Fibroblast of peridontal ligament (primary cell): Measurements from ENCODE around the gene CRYBA2.

Experiments used
- DNase-seq: peaks from one replicate; pipeline ENCODE4 v3.0.0-alpha.2; 2010; ENCODE audit errors: extremely low read depth

Gene CRYBA2, protein sequence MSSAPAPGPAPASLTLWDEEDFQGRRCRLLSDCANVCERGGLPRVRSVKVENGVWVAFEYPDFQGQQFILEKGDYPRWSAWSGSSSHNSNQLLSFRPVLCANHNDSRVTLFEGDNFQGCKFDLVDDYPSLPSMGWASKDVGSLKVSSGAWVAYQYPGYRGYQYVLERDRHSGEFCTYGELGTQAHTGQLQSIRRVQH

DNA sequence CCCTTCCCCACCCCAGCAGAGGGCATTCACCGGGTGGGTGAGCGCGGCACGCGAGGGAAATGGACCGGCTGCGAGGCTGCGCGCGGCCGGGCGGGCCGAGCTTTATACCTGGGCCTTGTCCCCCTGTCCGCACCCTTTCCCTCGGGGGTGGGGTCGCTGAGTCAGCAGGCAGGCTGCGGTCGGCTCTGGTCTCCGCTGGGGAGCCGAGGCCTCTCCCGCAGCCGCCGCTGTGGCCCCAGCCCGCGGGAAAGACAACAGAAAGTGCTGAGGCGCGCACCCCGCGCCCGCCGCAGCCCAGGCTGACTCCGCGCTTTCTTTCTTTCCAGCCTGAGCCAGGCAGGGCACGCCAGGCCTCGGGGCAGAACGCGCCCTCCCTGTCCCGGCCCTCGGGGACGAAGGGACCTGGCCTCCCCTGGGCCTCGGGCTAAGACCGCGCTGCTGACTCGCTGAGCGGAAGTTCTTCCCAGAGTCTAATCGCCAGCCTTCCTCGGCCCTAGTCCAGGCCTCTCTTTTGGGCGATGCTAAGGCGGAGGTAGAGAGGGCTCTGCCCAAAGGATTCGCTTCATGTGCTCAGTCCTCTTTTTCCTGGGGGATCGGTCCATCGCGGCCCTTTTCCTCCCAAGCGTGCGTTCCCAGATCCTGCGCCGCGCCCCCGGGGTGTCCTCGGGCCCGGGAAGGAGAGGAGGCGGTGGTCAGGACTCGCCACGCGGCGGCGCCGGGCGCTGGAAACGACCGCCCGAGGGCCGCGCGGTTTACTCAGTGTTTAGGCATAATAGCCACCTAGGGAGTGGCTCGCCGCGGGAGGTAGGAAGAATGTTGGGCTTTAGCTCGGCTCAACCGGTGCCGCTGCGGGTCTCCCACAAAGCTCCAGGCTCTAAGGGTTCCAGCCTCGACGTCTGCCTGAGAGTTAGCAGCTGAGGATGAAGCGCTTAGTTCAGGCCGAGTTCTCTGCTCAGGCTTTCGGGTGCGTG is at the start of gene CRYBA2:
TSS of gene CRYBA2 (minus strand) at position 78 of the 971 bp plus-strand sequence. CDS start 246 bp downstream, outside the sequence.
- peak; percentile 2 for DNase-seq

DNA sequence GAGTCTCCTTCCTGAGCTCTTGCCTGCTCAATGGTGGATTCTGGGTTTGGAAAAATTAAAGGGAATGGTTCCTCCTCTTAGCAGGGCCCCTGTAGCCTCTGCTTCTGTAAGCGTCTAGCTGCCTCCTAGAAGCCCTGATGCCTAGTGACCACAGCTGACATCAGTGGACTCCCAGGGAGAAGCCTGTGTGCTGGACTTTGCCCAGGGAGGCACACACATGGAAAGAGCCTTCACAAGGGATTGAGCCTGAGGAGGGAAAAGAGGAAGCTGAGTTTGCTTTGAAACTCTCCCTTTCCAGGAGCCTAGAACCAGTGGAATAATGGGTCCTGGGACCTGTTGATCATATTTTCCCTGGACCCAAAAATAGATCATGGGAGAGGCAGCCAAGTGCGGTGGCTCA is 49.5 kb upstream of the CRYBA2 start:
- no peak for DNase-seq

DNA sequence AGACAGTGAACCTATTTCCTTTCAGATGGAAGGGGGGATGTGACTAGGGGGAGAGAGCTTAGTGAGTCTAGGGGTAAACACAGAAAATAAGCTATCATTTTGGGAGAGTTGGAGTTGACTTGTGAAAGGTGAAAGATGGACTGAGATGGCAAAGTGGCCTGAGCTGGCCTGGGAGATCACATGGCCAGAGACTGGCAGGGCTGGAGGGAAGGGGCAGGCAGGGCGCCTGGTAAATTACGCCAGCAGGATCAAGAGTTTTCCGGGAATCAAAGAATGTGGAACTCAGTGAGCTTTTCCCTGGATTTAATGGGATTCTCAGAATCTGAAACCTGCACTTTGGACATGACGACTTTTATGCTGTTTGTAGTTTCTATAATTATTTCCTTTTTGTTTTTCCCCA is 48.9 kb upstream of the CRYBA2 start:
- DNase-seq = no peak

DNA sequence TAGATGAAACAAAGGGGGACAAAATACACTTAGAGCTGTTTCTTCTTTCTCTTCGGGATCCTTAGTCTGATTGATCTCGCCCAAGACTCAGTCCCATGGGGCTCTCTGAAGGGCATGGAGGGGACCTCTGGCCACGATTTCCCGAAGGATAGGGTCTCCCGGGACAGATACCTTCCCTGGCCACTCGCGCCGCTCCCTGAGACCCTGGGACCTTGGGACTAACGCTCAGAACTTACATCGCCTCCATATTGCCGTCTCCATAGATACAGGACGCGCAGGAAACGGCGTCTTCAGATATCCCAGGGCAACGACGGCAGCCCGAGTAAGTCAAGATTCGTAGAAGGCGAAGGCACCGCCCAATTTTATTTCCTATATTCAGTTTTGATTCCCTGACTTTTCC is 48.0 kb upstream of the CRYBA2 start, which contains the start of gene CFAP65:
TSS of gene CFAP65 (minus strand) at position 265 of the 400 bp plus-strand sequence. CDS start 2,468 bp downstream, outside the sequence.
- DNase-seq = peak; percentile 47

DNA sequence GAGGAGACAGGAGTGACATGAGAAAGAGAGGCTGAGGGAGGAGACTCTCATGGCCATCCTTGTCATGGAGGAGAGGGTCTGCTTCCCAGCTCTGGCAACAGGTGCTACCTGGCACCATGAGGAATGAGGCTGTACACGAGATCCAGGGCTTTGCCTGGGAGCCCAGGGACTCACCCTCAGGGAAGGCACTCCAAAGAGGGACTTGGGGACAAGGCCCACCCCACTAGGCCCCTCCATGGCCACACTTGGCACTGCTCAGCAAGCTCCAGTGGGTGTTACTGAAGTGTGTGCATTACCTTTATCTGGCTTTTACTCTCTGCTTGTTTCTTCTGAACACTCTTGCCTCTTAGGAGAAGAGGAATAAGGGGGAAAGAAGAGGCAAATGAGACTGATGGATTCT is 45.4 kb upstream of the CRYBA2 start:
- no peak for DNase-seq

- DNase-seq = no peak
Measured at GRCh38 chr2:219037783-219038499, 44.7 kb upstream of the CRYBA2 start.

GRCh38 chr2:219035942-219036341 is 42.7 kb upstream of the CRYBA2 start:
- no peak for DNase-seq

- DNase-seq = no peak
Measured at GRCh38 chr2:219034823-219035222, 41.6 kb upstream of the CRYBA2 start.

- no peak for DNase-seq
Measured at GRCh38 chr2:219032051-219032745, 39.0 kb upstream of the CRYBA2 start.

- DNase-seq = no peak
Measured at GRCh38 chr2:219031005-219031738, 38.0 kb upstream of the CRYBA2 start.

- no peak for DNase-seq
Measured at GRCh38 chr2:219030177-219030940, 37.1 kb upstream of the CRYBA2 start.

DNA sequence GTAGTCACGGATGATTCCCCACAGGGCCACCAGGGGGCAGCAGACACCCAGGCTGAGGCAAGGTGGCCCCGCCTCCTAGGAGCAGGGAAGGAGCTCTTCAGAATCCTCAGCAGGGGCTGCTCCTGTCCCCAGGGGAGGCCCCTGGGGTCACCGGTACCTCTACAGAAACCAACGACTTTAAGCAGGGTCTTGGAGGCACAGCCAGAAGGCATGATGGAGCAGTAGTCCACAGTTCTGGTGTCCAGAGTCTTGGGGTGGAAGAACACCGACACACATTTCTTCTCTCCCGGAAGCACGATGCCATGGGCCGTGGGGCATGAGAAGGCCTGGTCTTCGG is 36.6 kb upstream of the CRYBA2 start:
- peak; percentile 69 for DNase-seq

GRCh38 chr2:219028996-219029828 is 36.0 kb upstream of the CRYBA2 start:
- DNase-seq = no peak

DNA sequence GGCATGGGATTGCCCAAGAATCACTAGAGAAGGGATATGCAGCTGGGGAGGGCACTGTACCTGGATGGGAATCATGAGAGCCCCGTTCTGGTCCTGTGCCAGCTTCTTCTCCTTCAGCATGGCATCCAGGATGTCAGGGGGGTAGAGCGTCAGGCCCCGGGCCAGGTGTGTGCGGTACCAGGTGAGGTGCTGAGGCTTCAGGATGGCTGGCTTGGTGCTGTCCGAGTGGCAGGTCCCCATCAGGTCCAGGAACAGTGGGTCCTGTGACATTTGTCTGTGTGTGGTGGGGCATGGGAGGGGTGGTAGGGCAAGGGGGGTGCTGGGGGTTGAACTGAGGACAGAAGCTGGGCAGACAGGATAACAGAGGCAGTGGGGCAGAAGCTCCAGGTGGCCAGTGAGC is 34.9 kb upstream of the CRYBA2 start:
- DNase-seq = no peak

GRCh38 chr2:219027511-219028055 is 34.4 kb upstream of the CRYBA2 start:
- no peak for DNase-seq

GRCh38 chr2:219026946-219027345 is 33.7 kb upstream of the CRYBA2 start:
- DNase-seq = no peak

DNA sequence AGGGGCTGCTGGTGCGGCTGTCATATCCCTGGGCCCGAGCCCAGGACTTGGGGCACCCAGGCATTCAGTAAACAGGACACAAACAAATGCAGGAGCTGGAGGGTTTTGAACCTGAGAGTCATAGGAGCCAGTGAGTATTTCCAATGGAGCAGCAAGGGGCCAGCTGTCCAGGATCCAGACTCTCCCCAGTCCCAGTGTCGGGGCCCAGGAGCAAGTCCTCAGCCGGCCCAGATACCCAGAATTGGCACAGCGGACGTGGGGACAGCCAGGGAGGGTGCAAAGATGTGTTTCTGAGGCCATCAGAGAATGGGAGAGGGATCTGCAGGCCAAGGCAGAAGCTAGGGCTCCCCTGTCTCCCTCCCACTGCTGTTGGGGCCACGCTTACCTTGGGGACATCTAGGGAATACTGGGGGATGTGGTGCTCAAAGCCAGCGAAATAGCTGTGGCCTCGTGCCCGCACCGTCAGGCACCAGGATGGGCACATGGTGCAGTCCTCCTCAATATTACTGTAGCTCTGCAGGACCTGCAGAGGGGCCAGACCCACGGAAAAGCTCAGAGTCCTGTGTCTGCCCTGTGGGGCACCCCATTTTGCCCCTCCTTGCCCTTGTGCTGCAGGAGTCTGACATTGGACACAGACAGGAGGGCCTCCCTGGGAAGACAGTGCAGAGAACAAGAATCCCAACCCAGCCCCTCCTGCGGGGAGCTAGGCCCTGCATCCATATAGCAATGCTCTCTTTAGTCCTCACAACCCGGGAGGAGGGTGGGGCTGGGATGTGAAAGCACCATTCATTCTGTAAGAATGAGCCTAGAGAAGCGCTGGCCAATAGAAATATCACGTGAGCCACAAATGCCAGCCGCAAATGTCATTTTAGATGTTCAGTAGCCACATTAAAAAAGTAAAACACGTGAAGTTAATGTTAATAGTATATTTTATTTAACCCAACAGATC is 32.7 kb upstream of the CRYBA2 start:
- peak; percentile 13 for DNase-seq

DNA sequence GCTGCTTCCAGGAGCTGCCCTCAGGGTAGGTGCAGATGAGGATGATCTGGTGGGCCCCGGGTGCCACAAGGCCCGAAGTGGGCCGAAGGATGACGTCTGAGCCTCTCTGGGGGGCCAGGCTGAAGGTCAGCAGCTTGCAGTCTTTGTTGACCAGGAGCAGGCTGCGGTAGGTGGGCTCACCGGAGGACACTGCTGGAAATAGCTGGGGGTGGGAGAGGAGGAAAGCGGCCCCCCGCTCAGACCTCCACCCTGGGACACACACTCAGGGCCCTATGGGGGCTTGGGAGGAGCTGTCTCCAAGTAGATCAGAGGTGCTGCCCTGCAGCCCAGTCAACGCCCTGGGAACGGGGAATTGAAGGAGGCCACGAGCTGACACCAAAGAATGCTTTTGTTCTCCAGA is 30.8 kb upstream of the CRYBA2 start:
- no peak for DNase-seq
